ENCODE results near the gene AGPS.

AGPS gene

GRCh38 chr2:177554365-177554764, 161.8 kb downstream of the AGPS start:
- no peak for DNase-seq

GRCh38 chr2:177556153-177556552, 163.6 kb downstream of the AGPS start:
- no peak for DNase-seq

GRCh38 chr2:177557794-177558193, 165.2 kb downstream of the AGPS start:
- DNase-seq, result no peak

GRCh38 chr2:177559638-177560037, 167.1 kb downstream of the AGPS start:
- no peak for DNase-seq

GRCh38 chr2:177568390-177568789, 175.8 kb downstream of the AGPS start:
- no peak for DNase-seq

- no peak for DNase-seq
These were observed 176.3 kb downstream of the AGPS start for GRCh38 chr2:177568893-177569292.

- no peak for DNase-seq
These were observed 179.7 kb downstream of the AGPS start for GRCh38 chr2:177572236-177572671.

- DNase-seq, result no peak
These were observed 180.5 kb downstream of the AGPS start for GRCh38 chr2:177573120-177573519.

- DNase-seq, result no peak
These were observed 181.8 kb downstream of the AGPS start for GRCh38 chr2:177574356-177574755.

GRCh38 chr2:177575358-177575757, 182.8 kb downstream of the AGPS start:
- DNase-seq, result no peak

GRCh38 chr2:177577075-177577474, 184.5 kb downstream of the AGPS start:
- DNase-seq, result no peak

- no peak for DNase-seq
These were observed 185.9 kb downstream of the AGPS start for GRCh38 chr2:177578454-177578853.

GRCh38 chr2:177579486-177580036, 187.0 kb downstream of the AGPS start:
- DNase-seq, result no peak

GRCh38 chr2:177582000-177582399, 189.4 kb downstream of the AGPS start:
- DNase-seq, result no peak

- DNase-seq, result no peak
These were observed 191.6 kb downstream of the AGPS start for GRCh38 chr2:177584030-177584692.

- DNase-seq, result no peak
These were observed 192.8 kb downstream of the AGPS start for GRCh38 chr2:177585234-177585863.

GRCh38 chr2:177586154-177586553, 193.6 kb downstream of the AGPS start:
- DNase-seq, result no peak

GRCh38 chr2:177587371-177587770, 194.8 kb downstream of the AGPS start:
- DNase-seq, result no peak

- no peak for DNase-seq
These were observed 196.1 kb downstream of the AGPS start for GRCh38 chr2:177588671-177589070.

- DNase-seq, result no peak
These were observed 196.6 kb downstream of the AGPS start for GRCh38 chr2:177589186-177589585.

GRCh38 chr2:177592397-177592796, 199.8 kb downstream of the AGPS start:
- DNase-seq, result no peak

- no peak for DNase-seq
These were observed 200.4 kb downstream of the AGPS start for GRCh38 chr2:177592945-177593344.

- DNase-seq, result no peak
These were observed 200.8 kb downstream of the AGPS start for GRCh38 chr2:177593402-177593801.
